AG04449 (cell line): Measurements from ENCODE around the gene FOXN1.

ENCODE experiments used
- CTCF ChIA-PET: fragments of 350-600 bp; formaldehyde crosslinking; extraction: SDS; loops from one replicate; lab custom pipeline; 2021; ENCODE audit warnings: antibody characterized with exemption; lab: Yijun Ruan, JAX
- POLR2A ChIA-PET: fragments of 400-600, 350-600 bp; formaldehyde crosslinking; extraction: SDS; loops from one replicate; lab custom pipeline; 2020; ENCODE audit warnings: antibody characterized with exemption, inconsistent platforms; lab: Yijun Ruan, JAX
- DNase-seq: peaks from one replicate; pipeline ENCODE4 v3.0.0-alpha.2; 2010; ENCODE audit warnings: low read depth, low spot score
- H3K4me3 ChIP-seq: 2 replicates; pipeline ENCODE4 v1.5.1; 2011; ENCODE audit warnings: low read depth, mild to moderate bottlenecking, control low read depth, low read length
- TF ChIP-seq, protein P1 (sequence below): IDR thresholded peaks from one replicate; pipeline ENCODE4 v1.5.1; 2011; ENCODE audit warnings: mild to moderate bottlenecking, moderate library complexity, low read length, control low read depth, inconsistent platforms; ENCODE audit not compliant: insufficient read depth; ENCODE audit errors: missing control alignments

Gene FOXN1

DNA sequence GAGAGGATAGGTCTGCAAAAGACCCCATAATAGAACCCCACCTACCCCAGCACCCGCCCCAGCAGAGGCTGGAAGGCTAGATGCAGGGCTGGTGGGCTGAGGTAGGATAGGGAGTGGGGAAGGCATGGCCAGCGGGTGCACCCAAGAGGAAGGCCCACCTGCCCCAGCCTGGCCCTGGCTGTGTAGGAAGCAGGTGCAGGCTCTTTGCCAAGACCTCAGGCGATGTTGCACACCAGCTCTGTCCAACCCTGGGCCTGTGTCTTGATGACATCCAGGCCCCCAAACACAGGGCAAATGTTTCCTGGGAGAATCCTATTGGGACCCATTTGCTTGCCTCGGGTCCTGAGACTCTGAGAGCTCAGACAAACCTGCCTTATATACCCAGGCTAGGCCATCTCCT is 34.1 kb downstream of the FOXN1 start:
- TF ChIP-seq, protein P1, sequence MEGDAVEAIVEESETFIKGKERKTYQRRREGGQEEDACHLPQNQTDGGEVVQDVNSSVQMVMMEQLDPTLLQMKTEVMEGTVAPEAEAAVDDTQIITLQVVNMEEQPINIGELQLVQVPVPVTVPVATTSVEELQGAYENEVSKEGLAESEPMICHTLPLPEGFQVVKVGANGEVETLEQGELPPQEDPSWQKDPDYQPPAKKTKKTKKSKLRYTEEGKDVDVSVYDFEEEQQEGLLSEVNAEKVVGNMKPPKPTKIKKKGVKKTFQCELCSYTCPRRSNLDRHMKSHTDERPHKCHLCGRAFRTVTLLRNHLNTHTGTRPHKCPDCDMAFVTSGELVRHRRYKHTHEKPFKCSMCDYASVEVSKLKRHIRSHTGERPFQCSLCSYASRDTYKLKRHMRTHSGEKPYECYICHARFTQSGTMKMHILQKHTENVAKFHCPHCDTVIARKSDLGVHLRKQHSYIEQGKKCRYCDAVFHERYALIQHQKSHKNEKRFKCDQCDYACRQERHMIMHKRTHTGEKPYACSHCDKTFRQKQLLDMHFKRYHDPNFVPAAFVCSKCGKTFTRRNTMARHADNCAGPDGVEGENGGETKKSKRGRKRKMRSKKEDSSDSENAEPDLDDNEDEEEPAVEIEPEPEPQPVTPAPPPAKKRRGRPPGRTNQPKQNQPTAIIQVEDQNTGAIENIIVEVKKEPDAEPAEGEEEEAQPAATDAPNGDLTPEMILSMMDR: no peak
- no peak for DNase-seq
- ChIA-PET CTCF (interaction anchor here (0.7 to 8.8 kb wide), 15 partner anchors 9 to 124 kb away, joined by 3 to 258 read pairs (median 6); partner anchors contain the start of genes FOXN1 and UNC119), POLR2A (no interaction called here)
- no peak overlapping the region for H3K4me3 ChIP-seq

DNA sequence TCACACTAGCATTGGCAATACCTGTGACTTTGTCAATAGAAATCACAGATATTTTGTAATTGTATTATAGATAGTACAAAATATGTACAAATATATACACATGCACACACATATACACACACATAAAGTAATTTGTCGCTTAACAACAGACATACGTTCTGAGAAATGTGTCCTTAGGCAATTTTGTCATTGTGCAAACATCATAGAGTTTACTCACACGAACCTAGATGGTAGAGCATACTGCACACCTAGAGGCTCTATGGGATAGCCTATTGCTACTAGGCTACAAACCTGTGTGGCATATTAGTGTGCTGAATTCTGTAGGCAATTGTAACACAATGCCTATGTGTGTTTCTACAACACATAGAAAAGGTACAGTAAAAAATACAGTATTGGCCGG is 35.3 kb downstream of the FOXN1 start:
- DNase-seq: no peak
- ChIA-PET CTCF (interaction anchor here (0.6 to 8.8 kb wide), 14 partner anchors 8 to 117 kb away, joined by 3 to 258 read pairs (median 8); partner anchors contain the start of genes FOXN1 and UNC119), POLR2A (no interaction called here)
- TF ChIP-seq, protein P1: no peak
- no peak overlapping the region for H3K4me3 ChIP-seq

DNA sequence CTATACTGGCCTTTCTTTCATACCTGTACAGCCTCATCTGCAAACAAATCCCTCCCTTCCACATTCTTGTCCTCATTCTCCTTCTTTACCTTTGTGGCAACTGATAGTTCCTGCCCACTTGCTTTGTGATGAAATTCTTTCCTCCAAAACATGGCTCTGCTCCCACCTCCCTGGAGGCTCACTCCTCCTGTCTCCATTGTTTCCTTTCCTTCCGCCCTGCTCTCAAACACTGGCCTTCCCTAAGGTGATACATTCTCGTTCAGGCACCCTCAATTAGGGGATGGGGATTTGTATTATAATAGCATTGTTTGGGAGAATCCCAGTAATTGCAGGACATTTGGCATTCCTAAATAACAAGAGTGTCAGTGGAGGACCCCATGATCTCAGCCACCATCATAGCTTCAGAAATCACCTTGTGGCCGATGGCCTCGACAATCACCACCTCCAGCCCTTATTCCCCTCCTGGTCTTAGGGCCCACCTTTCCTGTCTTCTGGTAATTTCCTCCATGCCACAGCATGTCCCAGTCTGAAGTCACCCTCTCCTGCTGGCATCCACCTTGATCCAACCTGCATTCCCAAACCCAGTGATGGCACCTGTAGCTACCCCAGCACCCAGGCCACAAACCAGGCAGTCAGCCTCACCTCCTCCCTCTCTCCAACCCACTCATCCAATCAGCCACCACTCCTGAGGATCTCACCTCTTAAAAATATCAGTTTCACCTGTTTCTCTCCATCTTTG is 38.4 kb downstream of the FOXN1 start:
- ChIA-PET CTCF (interaction anchor here (1.2 to 8.9 kb wide), 3 partner anchors 7 to 50 kb away, joined by 3 to 107 read pairs (median 77); no protein-coding TSS in a partner anchor), POLR2A (no interaction called here)
- H3K4me3 ChIP-seq: no peak overlapping the region
- no peak for DNase-seq
- TF ChIP-seq, protein P1: no peak

DNA sequence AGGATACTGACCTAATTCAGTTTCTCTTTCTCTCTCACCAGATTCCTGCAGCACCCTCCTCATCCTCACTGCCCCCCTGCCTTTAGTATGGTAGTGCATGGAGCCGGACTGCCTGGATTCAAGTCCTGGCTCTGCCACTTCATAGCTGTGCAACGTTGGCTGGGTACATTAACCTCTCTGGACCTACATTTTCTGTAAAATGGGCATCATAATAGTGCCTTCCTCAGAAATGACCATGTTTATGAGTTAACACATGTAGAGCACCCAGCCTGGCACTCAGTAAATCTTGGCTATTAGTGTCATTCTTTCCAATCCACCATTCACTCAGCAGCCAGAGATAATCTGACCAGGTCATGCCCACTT is 39.0 kb downstream of the FOXN1 start:
- H3K4me3 ChIP-seq: no peak overlapping the region
- TF ChIP-seq, protein P1: no peak
- no peak for DNase-seq
- ChIA-PET CTCF (interaction anchor here (1.2 to 8.9 kb wide), 4 partner anchors 8 to 65 kb away, joined by 3 to 107 read pairs (median 42); no protein-coding TSS in a partner anchor), POLR2A (no interaction called here)

DNA sequence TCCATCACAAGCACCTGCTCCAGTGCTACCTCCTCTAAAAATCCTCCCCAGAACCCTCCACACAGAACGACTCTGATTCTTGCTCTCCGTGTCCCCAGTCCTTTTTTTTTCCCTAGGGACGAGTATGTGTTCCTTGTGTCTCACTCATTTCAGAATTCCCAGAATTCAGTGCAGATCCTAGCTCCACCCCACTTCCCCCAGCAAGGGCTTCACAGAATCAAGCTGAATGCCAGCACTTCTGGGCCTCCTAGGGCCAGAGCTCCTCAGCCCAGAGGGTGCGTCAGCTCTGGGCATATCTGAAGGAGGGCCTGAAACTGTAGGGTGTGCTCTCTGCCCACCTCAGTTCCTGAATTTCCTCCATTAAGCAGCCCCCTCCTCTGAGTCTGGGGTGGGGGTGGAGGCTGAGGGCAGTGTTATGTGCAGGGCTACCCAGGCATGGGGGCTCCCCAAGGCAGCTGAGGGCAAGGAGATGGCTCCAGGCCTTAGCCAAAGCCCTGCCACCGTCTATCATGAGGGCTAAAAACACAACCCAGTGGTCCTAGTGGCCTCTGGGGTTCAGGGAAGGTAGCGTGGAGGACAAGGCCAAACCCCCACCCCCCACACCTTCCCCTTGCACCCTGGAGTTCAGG is 39.8 kb downstream of the FOXN1 start:
- TF ChIP-seq, protein P1: no peak
- no peak overlapping the region for H3K4me3 ChIP-seq
- ChIA-PET CTCF (interaction anchor here (1.7 to 8.9 kb wide), 5 partner anchors 9 to 67 kb away, joined by 5 to 107 read pairs (median 14); no protein-coding TSS in a partner anchor), POLR2A (interaction anchor here (0.9 kb wide), 1 partner anchor 26 kb away, joined by 3 read pairs; the partner anchor contains the start of gene PIGS)
- no peak for DNase-seq
